GM12878 (cell line): ENCODE measurements around the gene RPUSD2. TPM values are rescaled to one million over a fixed set of nuclear protein-coding genes. Genes with fewer than 3 reads are reported as not detected.

Experiments
- ATAC-seq: fragments of 200-7000 bp; cut with Tn5 transposase; 3 replicates; pipeline ENCODE4 v1.9.1; 2020; ENCODE audit warnings: mild to moderate bottlenecking, moderate library complexity
- BruUV-seq: library from RNA; stranded (reverse); fragments of 400-500 nt; replicated peaks from 2 replicates; lab custom pipeline; 2021; lab: Mats Ljungman, UMichigan
- CTCF ChIA-PET: fragments of 300-600 bp; sonication (Branson Sonifier 250); formaldehyde crosslinking; extraction: SDS; loops from one replicate; lab custom pipeline; 2021; ENCODE audit warnings: inconsistent platforms; lab: Yijun Ruan, JAX
- POLR2A ChIA-PET: fragments of 350-600 bp; formaldehyde crosslinking; extraction: SDS; loops from one replicate; lab custom pipeline; 2021; ENCODE audit warnings: inconsistent platforms; lab: Charles Lee
- RAD21 ChIA-PET: fragments of 300-600 bp; sonication (Branson Sonifier 250); formaldehyde crosslinking; loops from one replicate; lab custom pipeline; 2023; ENCODE audit warnings: antibody characterized with exemption; ENCODE audit not compliant: unreplicated experiment; lab: Charles Lee
- SMC1A ChIA-PET: fragments of 300-600 bp; sonication (Branson Sonifier 250); formaldehyde crosslinking; loops from one replicate; lab custom pipeline; 2023; ENCODE audit not compliant: unreplicated experiment, uncharacterized antibody; lab: Charles Lee
- DNase-seq: peaks from one replicate; pipeline ENCODE4 v3.0.0-alpha.2; 2011; ENCODE audit warnings: low read depth, low spot score
- FAIRE-seq: peaks from 3 replicates; lab custom pipeline; 2011; peaks lifted over from hg19 to GRCh38; lab: Jason Lieb, UNC
- H2AFZ ChIP-seq: 2 replicates; pipeline ENCODE4 v1.6.0; 2011; ENCODE audit warnings: low read depth, low read length, control low read depth; ENCODE audit not compliant: control insufficient read depth
- H3K27ac ChIP-seq: 2 replicates; pipeline ENCODE4 v1.5.1; 2011; ENCODE audit warnings: control low read depth; ENCODE audit not compliant: control insufficient read depth, insufficient read depth
- H3K27me3 ChIP-seq, 2 experiments: replicated peaks in 1 of 2; 2 replicates each; pipeline versions ENCODE4 v1.6.0 to v1.6.1; 2011; ENCODE audit warnings: low read length in 1 of 2; ENCODE audit not compliant: control insufficient read depth in 2 of 2, insufficient read depth in 2 of 2
- H3K36me3 ChIP-seq, 2 experiments: 2 replicates each; pipeline ENCODE4 v1.5.1; 2011; ENCODE audit warnings: low read length in 1 of 2; ENCODE audit not compliant: control insufficient read depth in 2 of 2, insufficient read depth in 2 of 2
- H3K4me1 ChIP-seq: 2 replicates; pipeline ENCODE4 v1.6.1; 2011; ENCODE audit warnings: mild to moderate bottlenecking, low read length, moderate library complexity, mixed read lengths; ENCODE audit not compliant: control insufficient read depth, insufficient read depth
- H3K4me2 ChIP-seq: 2 replicates; pipeline ENCODE4 v1.6.0; 2011; ENCODE audit warnings: control low read depth; ENCODE audit not compliant: control insufficient read depth, insufficient read depth
- H3K4me3 ChIP-seq: fragments of 200-600 bp; sonication (generic); 2 replicates; pipeline ENCODE4 v1.5.1; 2016
- H3K79me2 ChIP-seq: 2 replicates; pipeline ENCODE4 v1.6.0; 2011; ENCODE audit warnings: low read length; ENCODE audit not compliant: control insufficient read depth, insufficient read depth
- H3K9ac ChIP-seq: 2 replicates; pipeline ENCODE4 v1.8.0; 2011; ENCODE audit warnings: low read length, control low read depth, mixed read lengths; ENCODE audit not compliant: control insufficient read depth, insufficient read depth
- H3K9me3 ChIP-seq: replicated peaks from 3 replicates; pipeline ENCODE4 v1.5.1; 2011; ENCODE audit warnings: mild to moderate bottlenecking, low read length; ENCODE audit not compliant: control insufficient read depth, insufficient read depth
- H4K20me1 ChIP-seq: 2 replicates; pipeline ENCODE4 v1.6.0; 2011; ENCODE audit not compliant: control insufficient read depth, insufficient read depth
- BMI1 ChIP-seq: fragments of 450-650 bp; IDR thresholded peaks from 2 replicates; pipeline ENCODE4 v1.6.1; 2016; ENCODE audit warnings: mild to moderate bottlenecking, moderate library complexity, borderline replicate concordance
- CBFB ChIP-seq: IDR thresholded peaks from 2 replicates; pipeline ENCODE4 v1.6.1; 2016; ENCODE audit warnings: antibody characterized with exemption, low read depth
- CUX1 ChIP-seq: IDR thresholded peaks from 2 replicates; pipeline ENCODE4 v1.6.1; 2012; ENCODE audit warnings: improper control_type of control experiment, low read depth, low read length; ENCODE audit not compliant: insufficient replicate concordance
- ELK1 ChIP-seq: IDR thresholded peaks from 2 replicates; pipeline ENCODE4 v1.6.1; 2012; ENCODE audit warnings: low read depth, low read length, improper control_type of control experiment
- IKZF1 ChIP-seq: fragments of 450-650 bp; conservative IDR thresholded peaks from 2 replicates; pipeline ENCODE4 v1.6.1; 2017; ENCODE audit warnings: antibody characterized with exemption, mild to moderate bottlenecking
- MEF2B ChIP-seq: fragments of 450-650 bp; IDR thresholded peaks from 2 replicates; pipeline ENCODE4 v1.6.1; 2018; ENCODE audit warnings: mild to moderate bottlenecking, moderate library complexity; ENCODE audit not compliant: partially characterized antibody, poor library complexity, severe bottlenecking
- SMC3 ChIP-seq: IDR thresholded peaks from 2 replicates; pipeline ENCODE4 v1.6.1; 2011; ENCODE audit warnings: low read length, improper control_type of control experiment, borderline replicate concordance
- SPI1 ChIP-seq: IDR thresholded peaks from 2 replicates; pipeline ENCODE4 v1.6.1; 2011; ENCODE audit warnings: low read depth, mild to moderate bottlenecking, low read length, moderate library complexity, borderline replicate concordance; ENCODE audit not compliant: insufficient read depth
- SUZ12 ChIP-seq: fragments of 200-600 bp; sonication (generic); IDR thresholded peaks from one replicate; pipeline ENCODE4 v1.6.1; 2018; ENCODE audit warnings: antibody characterized with exemption, mild to moderate bottlenecking; ENCODE audit not compliant: unreplicated experiment
- TCF7 ChIP-seq: IDR thresholded peaks from 2 replicates; pipeline ENCODE4 v1.6.1; 2014; ENCODE audit warnings: antibody characterized with exemption, borderline replicate concordance
- ZBTB4 ChIP-seq: fragments of 450-650 bp; formaldehyde crosslinking; IDR thresholded peaks from 2 replicates; pipeline ENCODE4 v1.4.0; 2022; ENCODE audit warnings: mild to moderate bottlenecking, moderate library complexity
- ZNF274 ChIP-seq: IDR thresholded peaks from one replicate; pipeline ENCODE4 v1.8.0; 2011; ENCODE audit not compliant: insufficient read length, insufficient read depth
- WGBS: methylation state at CpG from one replicate; pipeline ENCODE4 v1.1.6; 2016; ENCODE audit warnings: low lambda C conversion rate; ENCODE audit not compliant: insufficient replicate concordance, insufficient coverage; ENCODE audit errors: missing lambda C conversion rate; 5-methylcytosine and 5-hydroxymethylcytosine counted together
- in situ Hi-C: fragments of 300-500 bp; cut with MboI; formaldehyde crosslinking; loops from 9 replicates; pipeline ENCODE4 v1.14.3; 2018; ENCODE audit warnings: mixed read lengths
- intact Hi-C: fragments of 100-400 bp; cut with micrococcal nuclease; formaldehyde crosslinking; loops from one replicate; pipeline ENCODE4 v1.14.2; 2022; ENCODE audit not compliant: unreplicated experiment
- polyA plus RNA-seq, 11 experiments: library from polyadenylated mRNA; depleted of rRNA in 4 of 11; unstranded in 6 of 11; stranded (reverse) in 5 of 11; fragments of >200 nt; fragmentation: Nextera tagmentation in 4 of 11; fragmentation: Illumina TruSeq in 1 of 11; extraction: Ambion mirVana in 4 of 11; extraction: Trizol in 1 of 11; gene quantifications; 1 replicate in 1 of 11; 2 replicates in 10 of 11; pipeline versions ENCODE4 v1.2.1 to v1.2.3, GENCODE V29; 2011 to 2016; ENCODE audit warnings: inconsistent platforms in 2 of 11, missing spikeins in 2 of 11, low read depth in 1 of 11
- total RNA-seq, 4 experiments: library from RNA; depleted of rRNA in 3 of 4; stranded (reverse); fragments of >200 nt in 3 of 4; fragmentation: Illumina TruSeq in 1 of 4; extraction: Trizol in 1 of 4; gene quantifications; 2 replicates each; pipeline versions ENCODE4 v1.2.1 to v1.2.3, GENCODE V29; 2013 to 2021

Gene RPUSD2
- total and polyA plus RNA-seq, 10 of the 15 experiments (the other 5 are each of a cell fraction or from before 2014, with no cell fraction given), result 4.0 to 33.3 (median 18.5) TPM

- ChIA-PET RAD21 (interaction anchor here (0.9 to 2.3 kb wide), 12 partner anchors 9 to 320 kb away, joined by 3 to 23 read pairs (median 5); partner anchors contain the start of genes CCDC32 and RPUSD2), CTCF (interaction anchor here (0.6 to 1.5 kb wide), 6 partner anchors 12 to 448 kb away, joined by 3 to 5 read pairs (median 4); partner anchors contain the start of gene RPUSD2), SMC1A (interaction anchor here (0.6 to 6.2 kb wide), 10 partner anchors 9 to 207 kb away, joined by 3 to 60 read pairs (median 6); partner anchors contain the start of genes CCDC32 and RPUSD2), POLR2A (interaction anchor here (0.7 to 1.9 kb wide), 8 partner anchors 9 to 321 kb away, joined by 3 to 11 read pairs (median 5); partner anchors contain the start of genes CCDC32 and RPUSD2)
- BruUV-seq, result TSS peak; percentile 3
- peak; percentile 94 for DNase-seq
- WGBS, result under 1% methylated on average over 6 of the region's 6 CpGs
- Histone ChIP-seq H3K36me3 (peaks cover 0 to 10% of the 10 kb centered on the region in 2 experiments; a peak in 1 of 4 replicates), H3K9me3 (no peaks in the 10 kb centered on the region; the same call in 2 of the 3 replicates), H4K20me1 (no peaks in the 10 kb centered on the region), H3K4me3 (peak overlapping the region; percentile 17; the same call in 1 of the 2 replicates), H3K9ac (peak overlapping the region; percentile 33), H3K27ac (peak overlapping the region; percentile 89), H3K4me1 (peaks cover 78% of the 10 kb centered on the region), H3K27me3 (no peaks in the 10 kb centered on the region), H3K4me2 (peak overlapping the region; percentile 90), H3K79me2 (peaks cover 15% of the 10 kb centered on the region), H2AFZ (no peak overlapping the region)
- in situ Hi-C loops, result no loop called here
- FAIRE-seq, result peak; percentile 96
- intact Hi-C loops, result loop anchor here (2.0 kb wide), 1 partner anchor 14 kb away; the partner anchor contains the start of gene CCDC32
- ATAC-seq, result peak; percentile 89
- TF ChIP-seq ZNF274 (no peak), CUX1 (peak; percentile 92), SUZ12 (no peak), MEF2B (peak; percentile 84), SMC3 (no peak), SPI1 (peak; percentile 99), IKZF1 (peak; percentile 100), ELK1 (no peak), ZBTB4 (CRISPR knock-in tag) (no peak), CBFB (no peak; the same call in 1 of the 2 replicates), TCF7 (no peak; the same call in 1 of the 2 replicates), BMI1 (peak; percentile 78)
Measured at GRCh38 chr15:40550341-40551037, 18.6 kb upstream of the RPUSD2 start.
